Measurements from ENCODE around the gene SPDYE16.
"Not testable (repeated sequence)": the region's sequence is repeated elsewhere in the genome, so short reads cannot be mapped to it uniquely, and the experiment has no call there.

SPDYE16 gene

GRCh38 chr7:76509931-76510877, 32.9 kb downstream of the SPDYE16 start, which contains the start of gene UPK3B:
UPK3B (plus strand) TSS chr7:76510552; CDS start chr7:76510653, 101 bp downstream.
- in situ Hi-C loops (cut with HindIII; ENCODE audit: low pct_ligation_motif_present, low sequenced_read_pairs) = no loop called here
- H3K36me3 ChIP-seq (replicated peaks) = peaks cover 14% of the 10 kb centered on the region
- no peak within 1 kb of the TSS for H3K4me3 ChIP-seq (ENCODE audit: low read depth, low read length)
- no peak within 1 kb of the TSS for H3K27ac ChIP-seq
- no peaks in the 10 kb centered on the region for H3K27me3 ChIP-seq (replicated peaks)
- DNase-seq = no peak
- no peak for TF ChIP-seq CTCF (IDR thresholded peaks at IDR 0.05; ENCODE audit: low read depth, low read length, missing control alignments)

- DNase-seq = no peak
- no peaks in the 10 kb centered on the region for H3K27me3 ChIP-seq (replicated peaks)
- in situ Hi-C loops (cut with HindIII; ENCODE audit: low pct_ligation_motif_present, low sequenced_read_pairs) = no loop called here
- no peak overlapping the region for H3K4me3 ChIP-seq (ENCODE audit: low read depth, low read length)
- TF ChIP-seq CTCF (IDR thresholded peaks at IDR 0.05; ENCODE audit: low read depth, low read length, missing control alignments) = no peak
- peaks cover 16% of the 10 kb centered on the region for H3K36me3 ChIP-seq (replicated peaks)
- H3K27ac ChIP-seq = no peak overlapping the region
Observed at GRCh38 chr7:76507723-76508406, 35.2 kb downstream of the SPDYE16 start.

GRCh38 chr7:76506643-76507042, 36.5 kb downstream of the SPDYE16 start:
- H3K27ac ChIP-seq; H3K27me3 ChIP-seq (replicated peaks); H3K4me3 ChIP-seq (ENCODE audit: low read depth, low read length); in situ Hi-C loops (cut with HindIII; ENCODE audit: low pct_ligation_motif_present, low sequenced_read_pairs); DNase-seq: not testable (repeated sequence)
- peaks cover 16% of the 10 kb centered on the region for H3K36me3 ChIP-seq (replicated peaks)

- Histone ChIP-seq H3K27me3 (replicated peaks) (no peaks in the 10 kb centered on the region), H3K4me3 (ENCODE audit: low read depth, low read length) (no peak overlapping the region), H3K36me3 (replicated peaks) (peaks cover 16% of the 10 kb centered on the region), H3K27ac (no peak overlapping the region)
- TF ChIP-seq CTCF (IDR thresholded peaks at IDR 0.05; ENCODE audit: low read depth, low read length, missing control alignments) = no peak
- no peak for DNase-seq
- in situ Hi-C loops (cut with HindIII; ENCODE audit: low pct_ligation_motif_present, low sequenced_read_pairs) = no loop called here
Observed at GRCh38 chr7:76506081-76506440, 37.0 kb downstream of the SPDYE16 start.

- in situ Hi-C loops (cut with HindIII; ENCODE audit: low pct_ligation_motif_present, low sequenced_read_pairs) = no loop called here
- H3K27ac ChIP-seq = no peak overlapping the region
- no peak overlapping the region for H3K4me3 ChIP-seq (ENCODE audit: low read depth, low read length)
- DNase-seq = no peak
- no peaks in the 10 kb centered on the region for H3K27me3 ChIP-seq (replicated peaks)
- H3K36me3 ChIP-seq (replicated peaks) = peaks cover 16% of the 10 kb centered on the region
- no peak for TF ChIP-seq CTCF (IDR thresholded peaks at IDR 0.05; ENCODE audit: low read depth, low read length, missing control alignments)
Observed at GRCh38 chr7:76505168-76506080, 37.7 kb downstream of the SPDYE16 start.

- H3K36me3 ChIP-seq (replicated peaks) = peaks cover 16% of the 10 kb centered on the region
- in situ Hi-C loops (cut with HindIII; ENCODE audit: low pct_ligation_motif_present, low sequenced_read_pairs); H3K27me3 ChIP-seq (replicated peaks); H3K27ac ChIP-seq; H3K4me3 ChIP-seq (ENCODE audit: low read depth, low read length); DNase-seq: not testable (repeated sequence)
Observed at GRCh38 chr7:76504351-76505167, 38.5 kb downstream of the SPDYE16 start.

- H3K36me3 ChIP-seq (replicated peaks) = peaks cover 16% of the 10 kb centered on the region
- H3K27ac ChIP-seq; in situ Hi-C loops (cut with HindIII; ENCODE audit: low pct_ligation_motif_present, low sequenced_read_pairs); DNase-seq; H3K4me3 ChIP-seq (ENCODE audit: low read depth, low read length); H3K27me3 ChIP-seq (replicated peaks): not testable (repeated sequence)
Observed at GRCh38 chr7:76503244-76503643, 39.9 kb downstream of the SPDYE16 start.

GRCh38 chr7:76502836-76503235, 40.3 kb downstream of the SPDYE16 start:
- H3K4me3 ChIP-seq (ENCODE audit: low read depth, low read length); H3K27me3 ChIP-seq (replicated peaks); H3K27ac ChIP-seq; DNase-seq; in situ Hi-C loops (cut with HindIII; ENCODE audit: low pct_ligation_motif_present, low sequenced_read_pairs): not testable (repeated sequence)
- peaks cover 16% of the 10 kb centered on the region for H3K36me3 ChIP-seq (replicated peaks)

- H3K27me3 ChIP-seq (replicated peaks); DNase-seq; in situ Hi-C loops (cut with HindIII; ENCODE audit: low pct_ligation_motif_present, low sequenced_read_pairs); H3K27ac ChIP-seq; H3K4me3 ChIP-seq (ENCODE audit: low read depth, low read length): not testable (repeated sequence)
- H3K36me3 ChIP-seq (replicated peaks) = peaks cover 12% of the 10 kb centered on the region
Observed at GRCh38 chr7:76502224-76502623, 40.9 kb downstream of the SPDYE16 start.
